Measurements from ENCODE around the gene KLHL10. TPM values are rescaled to one million over a fixed set of nuclear protein-coding genes. Genes with fewer than 3 reads are reported as not detected.

KLHL10 gene
- total and polyA plus RNA-seq, 9 of the 15 experiments (the other 6 are each of a cell fraction or from before 2014, with no cell fraction given) = 0.06 to 0.56 (median 0.12) TPM; not detected in 5

DNA sequence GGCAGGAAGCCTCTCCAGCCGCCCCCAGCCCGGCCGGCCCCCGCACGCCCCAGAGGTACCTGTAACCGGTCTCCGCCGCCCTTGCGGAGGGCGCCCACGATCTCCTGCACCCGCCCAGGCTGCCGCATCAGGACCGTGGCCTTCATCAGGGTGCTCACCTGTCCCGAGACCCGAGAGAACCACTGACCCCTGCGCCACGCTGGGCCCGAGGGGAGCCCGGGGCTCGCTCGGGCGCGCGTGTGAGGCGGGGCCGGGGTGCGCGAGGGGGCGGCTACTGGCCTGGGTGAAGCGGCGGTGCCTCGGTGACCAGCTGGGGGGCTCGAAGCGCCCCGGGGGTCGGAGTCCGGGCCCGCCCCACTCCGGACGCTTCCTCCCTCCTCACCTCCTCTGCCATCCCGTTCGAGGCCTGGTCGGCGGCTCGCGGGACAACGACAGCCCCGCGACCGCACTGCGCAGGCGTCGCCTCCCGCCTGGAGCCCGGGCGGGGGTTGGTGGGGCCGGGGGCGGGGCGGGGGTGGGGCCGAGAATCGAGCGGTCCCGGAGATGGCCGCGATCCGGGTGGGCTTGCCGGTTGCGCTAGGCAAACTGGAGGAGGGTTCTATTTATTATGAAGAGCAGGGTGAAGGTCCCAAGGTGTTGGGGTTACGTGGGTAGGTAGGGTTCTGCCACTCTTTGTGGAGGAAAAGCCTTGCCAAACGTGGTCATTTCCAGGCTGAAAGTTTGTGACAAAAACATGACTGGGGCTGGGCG, 1.6 kb upstream of the KLHL10 start, which contains the start of gene NT5C3B:
Gene NT5C3B, minus strand, starts transcription at position 433 of the 750 bp plus-strand sequence. Its CDS starts 39 bp downstream, at position 394.
- DNase-seq (ENCODE audit: extremely low read depth in 1 of 4, low spot score in 3 of 4) (peak; percentile 74 to 96 (median 94)), ATAC-seq (peak; percentile 95), FAIRE-seq (no peak)
- Histone ChIP-seq H3K36me3 (ENCODE audit: control insufficient read depth, insufficient read depth, low read length) (peaks cover 30% of the 10 kb centered on the region; the same call in 2 of the 3 replicates), H3K9ac (ENCODE audit: insufficient read depth in 1 of 2, low read depth in 2 of 2, low read length in 2 of 2) (peak within 1 kb of the TSS; percentile 72 to 96), H4K20me1 (replicated peaks; ENCODE audit: control insufficient read depth, insufficient read depth, low read length) (no peaks in the 10 kb centered on the region), H3K27ac (ENCODE audit: extremely low read depth, low read depth, low read length) (peak within 1 kb of the TSS; percentile 56), H3K27me3 (ENCODE audit: control insufficient read depth in 2 of 2, insufficient read depth in 2 of 2, low read length in 2 of 2) (no peaks in the 10 kb centered on the region), H3K9me3 (replicated peaks; ENCODE audit: control insufficient read depth, insufficient read depth, low read depth, low read length) (no peaks in the 10 kb centered on the region), H3K4me3 (peak within 1 kb of the TSS; percentile 77), H3K79me2 (ENCODE audit: control insufficient read depth, insufficient read depth, low read length) (peaks cover 17% of the 10 kb centered on the region), H3K4me1 (replicated peaks in 1 of 2; ENCODE audit: control insufficient read depth in 2 of 2, insufficient read depth in 2 of 2, low read length in 2 of 2) (peaks cover 7 to 15% of the 10 kb centered on the region in 2 experiments; a peak in 4 of 5 replicates), H3K4me2 (ENCODE audit: insufficient read depth, low read length) (peak within 1 kb of the TSS; percentile 89), H3K9me1 (ENCODE audit: control insufficient read depth, insufficient read depth, low read length) (no peaks in the 10 kb centered on the region), H2AFZ (ENCODE audit: low read depth, low read length) (peak within 1 kb of the TSS; percentile 92)
- in situ Hi-C loops (cut with MboI) = no loop called here
- ChIA-PET CTCF (ENCODE audit: low intra/inter-chr PET ratio) (no interaction called here), POLR2A (interaction anchor here (0.6 to 2.1 kb wide), 5 partner anchors 12 to 342 kb away, joined by 3 to 6 read pairs (median 3); no protein-coding TSS in a partner anchor)
- WGBS (ENCODE audit: insufficient coverage, low coverage, missing lambda C conversion rate) = under 1% methylated on average over 38 of the region's 72 CpGs
- intact Hi-C loops (cut with micrococcal nuclease) = no loop called here
- no TSS peak for BruUV-seq (replicated peaks)
- TF ChIP-seq SRSF3 (IDR thresholded peaks at IDR 0.05; ENCODE audit: insufficient read depth, low read length) (no peak), KDM2B (CRISPR knock-in tag; IDR thresholded peaks at IDR 0.05) (no peak), KDM1A (IDR thresholded peaks at IDR 0.05) (no peak), NR2F6 (CRISPR knock-in tag; IDR thresholded peaks at IDR 0.05) (no peak), CEBPG (CRISPR knock-in tag; IDR thresholded peaks at IDR 0.05) (no peak), CEBPG (tag; conservative IDR thresholded peaks at IDR 0.05 in 1 of 2, IDR thresholded peaks at IDR 0.05 in 1 of 2) (no peak), ZNF586 (CRISPR knock-in tag; conservative IDR thresholded peaks at IDR 0.05) (no peak), ZKSCAN8 (CRISPR knock-in tag; IDR thresholded peaks at IDR 0.05) (no peak), SRSF1 (IDR thresholded peaks at IDR 0.05; ENCODE audit: low read depth, low read length) (no peak)
- TF ChIP-seq, protein P1, sequence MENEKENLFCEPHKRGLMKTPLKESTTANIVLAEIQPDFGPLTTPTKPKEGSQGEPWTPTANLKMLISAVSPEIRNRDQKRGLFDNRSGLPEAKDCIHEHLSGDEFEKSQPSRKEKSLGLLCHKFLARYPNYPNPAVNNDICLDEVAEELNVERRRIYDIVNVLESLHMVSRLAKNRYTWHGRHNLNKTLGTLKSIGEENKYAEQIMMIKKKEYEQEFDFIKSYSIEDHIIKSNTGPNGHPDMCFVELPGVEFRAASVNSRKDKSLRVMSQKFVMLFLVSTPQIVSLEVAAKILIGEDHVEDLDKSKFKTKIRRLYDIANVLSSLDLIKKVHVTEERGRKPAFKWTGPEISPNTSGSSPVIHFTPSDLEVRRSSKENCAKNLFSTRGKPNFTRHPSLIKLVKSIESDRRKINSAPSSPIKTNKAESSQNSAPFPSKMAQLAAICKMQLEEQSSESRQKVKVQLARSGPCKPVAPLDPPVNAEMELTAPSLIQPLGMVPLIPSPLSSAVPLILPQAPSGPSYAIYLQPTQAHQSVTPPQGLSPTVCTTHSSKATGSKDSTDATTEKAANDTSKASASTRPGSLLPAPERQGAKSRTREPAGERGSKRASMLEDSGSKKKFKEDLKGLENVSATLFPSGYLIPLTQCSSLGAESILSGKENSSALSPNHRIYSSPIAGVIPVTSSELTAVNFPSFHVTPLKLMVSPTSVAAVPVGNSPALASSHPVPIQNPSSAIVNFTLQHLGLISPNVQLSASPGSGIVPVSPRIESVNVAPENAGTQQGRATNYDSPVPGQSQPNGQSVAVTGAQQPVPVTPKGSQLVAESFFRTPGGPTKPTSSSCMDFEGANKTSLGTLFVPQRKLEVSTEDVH (IDR thresholded peaks at IDR 0.05; ENCODE audit: low read depth, partially characterized antibody) = no peak
- TF ChIP-seq, protein P2, sequence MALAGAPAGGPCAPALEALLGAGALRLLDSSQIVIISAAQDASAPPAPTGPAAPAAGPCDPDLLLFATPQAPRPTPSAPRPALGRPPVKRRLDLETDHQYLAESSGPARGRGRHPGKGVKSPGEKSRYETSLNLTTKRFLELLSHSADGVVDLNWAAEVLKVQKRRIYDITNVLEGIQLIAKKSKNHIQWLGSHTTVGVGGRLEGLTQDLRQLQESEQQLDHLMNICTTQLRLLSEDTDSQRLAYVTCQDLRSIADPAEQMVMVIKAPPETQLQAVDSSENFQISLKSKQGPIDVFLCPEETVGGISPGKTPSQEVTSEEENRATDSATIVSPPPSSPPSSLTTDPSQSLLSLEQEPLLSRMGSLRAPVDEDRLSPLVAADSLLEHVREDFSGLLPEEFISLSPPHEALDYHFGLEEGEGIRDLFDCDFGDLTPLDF (CRISPR knock-in tag; IDR thresholded peaks at IDR 0.05) = no peak

Measured in K562 (cell line).